KG1 (cell line): ENCODE data around the gene OTOA.
"Not testable (repeated sequence)": the region's sequence is repeated elsewhere in the genome, so short reads cannot be mapped to it uniquely, and the experiment has no call there.

Source experiments
- DNase-seq: peaks from one replicate; lab custom pipeline; 2025; lab: John Stamatoyannopoulos, UW

OTOA gene

DNA sequence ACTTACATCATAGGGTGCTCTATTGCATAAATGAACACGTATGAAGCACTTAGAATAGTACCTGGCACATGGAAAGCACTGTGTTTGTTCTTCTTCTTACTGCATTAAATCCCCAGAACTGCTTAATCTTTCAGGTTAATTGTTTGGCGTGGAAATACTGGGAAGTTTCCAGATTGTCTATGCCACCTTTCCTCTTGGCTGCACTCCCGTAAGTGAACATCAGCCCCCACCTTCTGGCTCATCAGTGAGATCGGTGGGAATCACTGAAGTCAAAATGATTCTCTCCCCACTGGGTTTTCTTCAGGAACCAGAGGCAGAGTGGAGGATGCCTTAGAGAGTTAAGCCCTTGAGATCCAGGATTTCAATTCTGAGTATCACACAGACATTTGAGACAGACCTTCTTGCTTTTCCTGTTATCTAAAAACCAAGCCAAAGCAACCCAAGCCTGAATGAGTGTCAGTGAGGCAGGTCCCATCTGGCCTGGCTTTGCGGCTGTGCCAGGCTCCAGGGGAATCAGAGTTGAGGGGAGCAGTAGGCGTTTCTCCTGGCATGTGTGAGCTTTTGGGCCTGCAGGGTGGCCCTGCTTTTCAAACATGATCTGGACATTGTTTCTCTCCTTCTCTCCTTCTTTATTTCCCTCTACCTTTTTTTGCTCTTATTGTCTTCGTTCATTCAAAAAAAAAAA lies 59.1 kb downstream of the OTOA start:
- no peak for DNase-seq

- DNase-seq = no peak
Measured at GRCh38 chr16:21723532-21723931, 59.8 kb downstream of the OTOA start.

- no peak for DNase-seq
Measured at GRCh38 chr16:21727344-21727743, 63.6 kb downstream of the OTOA start.

- DNase-seq = not testable (repeated sequence)
Measured at GRCh38 chr16:21731233-21731632, 67.5 kb downstream of the OTOA start.

DNA sequence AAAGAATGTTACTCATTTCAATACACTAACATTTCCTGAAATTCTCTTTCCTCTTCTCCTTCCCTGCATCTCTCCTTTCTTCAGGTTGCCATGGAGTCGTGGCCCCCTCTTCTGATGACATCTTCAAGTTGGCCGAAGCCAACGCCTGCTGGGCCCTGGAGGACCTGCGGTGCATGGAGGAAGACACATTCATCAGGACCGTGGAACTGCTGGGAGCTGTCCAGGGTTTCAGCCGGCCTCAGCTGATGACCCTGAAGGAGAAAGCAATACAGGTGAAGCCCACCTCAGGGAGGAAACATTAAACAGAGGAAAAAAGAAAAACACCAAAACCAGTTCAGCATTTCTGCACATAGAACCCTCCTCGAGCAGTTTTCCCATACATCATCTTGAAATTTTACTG lies 76.9 kb downstream of the OTOA start:
- DNase-seq = not testable (repeated sequence)

GRCh38 chr16:21756192-21757079 lies 92.7 kb downstream of the OTOA start:
- not testable (repeated sequence) for DNase-seq

GRCh38 chr16:21757080-21757671 lies 93.4 kb downstream of the OTOA start:
- not testable (repeated sequence) for DNase-seq

DNA sequence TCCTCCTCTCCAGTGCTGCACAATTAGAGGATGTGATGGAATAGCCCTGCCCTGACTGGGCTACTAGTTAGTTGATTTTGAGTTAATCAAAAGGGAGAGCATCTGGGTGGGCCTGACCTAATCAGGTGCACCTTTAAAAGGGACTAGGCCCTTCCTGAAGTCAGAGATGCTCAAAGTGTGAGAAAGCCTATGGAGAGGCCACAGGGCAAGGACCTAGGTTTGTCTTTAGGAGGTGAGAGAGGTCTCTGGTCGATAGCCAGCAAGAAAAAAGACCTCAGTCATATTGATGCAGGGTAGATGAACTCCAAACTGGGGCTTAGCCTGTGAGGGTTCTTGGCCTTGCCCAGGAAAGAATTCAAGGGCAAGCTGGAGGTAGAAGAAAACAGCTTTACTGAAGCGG lies 104.5 kb downstream of the OTOA start:
- DNase-seq = not testable (repeated sequence)

DNA sequence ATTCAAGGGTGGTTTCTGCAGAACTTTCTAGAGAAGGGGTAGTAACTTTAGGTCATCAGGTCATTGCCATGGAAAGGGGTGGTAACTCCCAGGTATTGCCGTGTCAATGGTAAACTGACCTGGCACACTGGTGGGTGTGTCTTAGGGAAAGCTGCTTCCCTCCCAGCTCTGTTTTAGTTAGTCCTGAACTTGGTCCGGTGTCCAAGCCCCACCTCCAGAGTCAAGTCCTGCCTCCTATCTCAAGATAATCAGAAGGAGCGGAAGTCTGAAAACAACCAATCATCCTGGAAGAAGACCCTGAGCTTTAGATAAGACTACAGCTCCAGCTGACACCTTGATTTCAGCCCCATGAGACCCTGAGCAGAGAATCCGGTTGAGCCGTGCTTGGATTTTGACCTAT lies 105.0 kb downstream of the OTOA start:
- not testable (repeated sequence) for DNase-seq

DNA sequence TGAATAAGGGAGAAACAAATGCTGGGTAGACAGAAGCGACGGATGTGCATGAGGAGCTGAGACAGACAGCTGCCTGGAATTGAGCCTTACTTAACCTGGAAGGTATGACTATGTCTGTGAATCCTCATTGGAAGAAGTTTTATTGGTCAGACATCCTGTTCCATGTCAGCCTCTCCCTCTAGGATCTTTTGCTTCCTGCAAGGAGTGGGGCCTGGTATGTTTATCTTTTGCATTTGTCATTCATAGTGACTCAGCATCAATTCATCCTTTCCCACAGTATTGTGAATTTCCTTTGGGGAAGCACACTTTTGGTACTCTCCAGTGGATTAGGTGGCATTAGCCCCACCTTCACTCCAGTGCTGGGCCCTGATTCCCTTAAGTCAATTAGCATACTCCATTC lies 105.5 kb downstream of the OTOA start:
- DNase-seq = not testable (repeated sequence)

GRCh38 chr16:21770584-21770983 lies 106.8 kb downstream of the OTOA start:
- DNase-seq = not testable (repeated sequence)

DNA sequence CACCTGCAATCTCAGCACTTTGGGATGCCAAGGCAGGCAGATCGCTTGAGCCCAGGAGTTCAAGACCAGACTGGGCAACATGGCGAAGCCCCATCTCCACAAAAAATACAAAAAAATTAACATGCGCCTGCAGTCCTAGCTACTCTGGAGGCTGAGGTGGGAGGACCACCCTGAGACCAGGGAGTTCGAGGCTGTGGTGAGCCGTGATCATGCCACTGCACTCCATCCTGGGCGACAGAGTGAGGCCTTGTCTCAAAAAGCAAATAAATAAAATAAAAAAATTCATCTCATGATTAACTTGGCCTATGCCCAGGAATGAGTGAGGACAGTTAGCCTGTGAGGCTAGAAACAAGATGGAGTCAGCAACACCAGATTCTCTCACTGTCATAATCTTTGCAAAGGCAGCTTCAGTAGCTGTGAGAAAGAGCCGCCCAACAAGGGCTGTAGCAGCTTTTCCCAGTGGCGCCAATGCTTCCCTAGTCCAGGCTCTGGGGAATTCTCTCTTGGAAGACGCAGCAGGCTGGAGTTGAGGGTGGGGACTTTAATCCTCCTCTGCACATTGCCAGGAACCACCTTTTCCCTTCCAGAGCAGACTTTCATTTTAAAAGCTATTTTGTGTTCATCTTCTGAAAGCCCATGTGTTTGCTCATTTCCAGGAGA lies 108.9 kb downstream of the OTOA start:
- not testable (repeated sequence) for DNase-seq

DNA sequence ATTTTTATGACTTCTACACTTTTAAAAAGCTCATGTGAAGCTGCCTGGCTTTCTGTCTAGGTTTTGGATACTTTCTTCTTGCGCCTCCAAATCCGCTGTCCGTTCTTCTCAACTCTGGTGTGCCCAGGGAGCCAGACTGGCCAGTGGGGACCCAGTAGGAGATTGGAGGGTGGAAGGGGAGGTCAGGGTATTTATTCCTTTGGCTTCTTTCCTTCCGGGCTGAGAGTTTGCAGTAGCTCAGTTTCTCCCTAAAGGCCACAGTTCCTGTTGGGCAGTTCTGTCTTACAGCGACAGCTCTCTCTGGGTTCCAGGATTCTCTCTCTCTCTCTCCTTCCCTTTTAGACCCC lies 109.4 kb downstream of the OTOA start:
- DNase-seq = not testable (repeated sequence)

DNA sequence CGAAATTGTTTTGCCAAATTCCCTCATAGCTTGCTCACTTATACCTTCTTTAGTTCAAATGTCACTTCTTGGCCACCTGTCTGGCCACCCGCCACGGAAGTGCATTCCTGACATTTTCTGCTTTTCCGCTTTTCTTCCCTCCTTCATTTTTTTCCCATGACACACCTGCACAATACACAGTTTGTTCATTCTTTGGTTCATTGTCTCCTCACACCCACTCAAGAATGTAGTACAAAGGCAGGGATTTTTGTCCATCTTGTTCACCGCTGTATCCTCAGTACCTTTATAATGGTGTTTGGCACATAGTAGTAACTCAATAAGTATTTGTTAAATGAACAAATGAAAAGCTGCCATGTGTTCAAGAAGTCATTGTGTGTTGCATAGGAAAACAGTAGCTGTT lies 116.8 kb downstream of the OTOA start:
- not testable (repeated sequence) for DNase-seq

GRCh38 chr16:21790506-21790905 lies 126.7 kb downstream of the OTOA start:
- DNase-seq = not testable (repeated sequence)

GRCh38 chr16:21793310-21793709 lies 129.5 kb downstream of the OTOA start:
- DNase-seq = not testable (repeated sequence)

- DNase-seq = not testable (repeated sequence)
Measured at GRCh38 chr16:21798601-21799000, 134.8 kb downstream of the OTOA start.

GRCh38 chr16:21801538-21802374 lies 138.0 kb downstream of the OTOA start:
- not testable (repeated sequence) for DNase-seq

- not testable (repeated sequence) for DNase-seq
Measured at GRCh38 chr16:21802375-21802663, 138.6 kb downstream of the OTOA start.
